Activated CD8-positive, alpha-beta T cell treated with anti-CD3 and anti-CD28 coated beads, Interleukin-2, amount 10 ng/mL, durations not matched to agents 7 days and 5 days (primary cell): ENCODE results near the gene CPNE5. TPM values are rescaled to one million over a fixed set of nuclear protein-coding genes. Genes with fewer than 3 reads are reported as not detected.

Experiments
- ATAC-seq: fragments of 150-1000 bp; cut with Tn5 transposase; one replicate; pipeline ENCODE4 v1.10.0; 2021; ENCODE audit warnings: moderate library complexity
- CTCF ChIA-PET: fragments of 350-600 bp; sonication (Branson Sonifier 250); formaldehyde crosslinking; loops from one replicate; lab custom pipeline; 2021; ENCODE audit warnings: antibody characterized with exemption; lab: Charles Lee
- POLR2A ChIA-PET: fragments of 350-600 bp; sonication (Branson Sonifier 250); formaldehyde crosslinking; loops from one replicate; lab custom pipeline; 2021; ENCODE audit warnings: antibody characterized with exemption; lab: Charles Lee
- DNase-seq: peaks from one replicate; pipeline ENCODE4 v3.0.0-alpha.2; 2020
- H3K27ac Mint-ChIP-seq: one replicate; pipeline ENCODE4 v1.8.0; 2021; ENCODE audit warnings: mild to moderate bottlenecking, mixed read lengths
- H3K27me3 Mint-ChIP-seq: one replicate; pipeline ENCODE4 v1.8.0; 2021; ENCODE audit warnings: low read depth, mixed read lengths
- H3K36me3 Mint-ChIP-seq: one replicate; pipeline ENCODE4 v1.8.0; 2021; ENCODE audit warnings: low read depth, mixed read lengths
- H3K4me1 Mint-ChIP-seq: one replicate; pipeline ENCODE4 v1.8.0; 2021; ENCODE audit warnings: low read depth, mixed read lengths
- H3K4me3 Mint-ChIP-seq: one replicate; pipeline ENCODE4 v1.8.0; 2021; ENCODE audit warnings: mild to moderate bottlenecking, mixed read lengths
- H3K9me3 Mint-ChIP-seq: one replicate; pipeline ENCODE4 v1.8.0; 2022; ENCODE audit warnings: mixed read lengths; ENCODE audit not compliant: insufficient read depth
- total RNA-seq, 2 experiments: library from RNA; stranded (reverse); gene quantifications; one replicate each; pipeline ENCODE4 v1.2.3, GENCODE V29; 2021

Gene CPNE5
- total RNA-seq, 2 experiments from 2014 or later = 1.4 to 1.7 TPM

GRCh38 chr6:36691612-36692011 lies 147.6 kb downstream of the CPNE5 start:
- H3K36me3 Mint-ChIP-seq = peaks cover 10% of the 10 kb centered on the region
- no peak overlapping the region for H3K4me3 Mint-ChIP-seq
- no peaks in the 10 kb centered on the region for H3K9me3 Mint-ChIP-seq
- no peaks in the 10 kb centered on the region for H3K27me3 Mint-ChIP-seq
- DNase-seq = no peak
- POLR2A ChIA-PET = no interaction called here
- peaks cover 41% of the 10 kb centered on the region for H3K4me1 Mint-ChIP-seq
- peak overlapping the region; percentile 86 for H3K27ac Mint-ChIP-seq
- CTCF ChIA-PET = interaction anchor here (1.5 to 4.5 kb wide), 2 partner anchors 12 to 67 kb away, joined by 3 to 40 read pairs; partner anchors contain the start of gene CDKN1A
- ATAC-seq = no peak

GRCh38 chr6:36691011-36691410 lies 148.2 kb downstream of the CPNE5 start:
- H3K36me3 Mint-ChIP-seq = peaks cover 16% of the 10 kb centered on the region
- H3K27ac Mint-ChIP-seq = no peak overlapping the region
- no peaks in the 10 kb centered on the region for H3K9me3 Mint-ChIP-seq
- ATAC-seq (no peak), DNase-seq (no peak)
- POLR2A ChIA-PET = interaction anchor here (0.6 kb wide), 1 partner anchor 8 kb away, joined by 4 read pairs; no protein-coding TSS in a partner anchor
- no peaks in the 10 kb centered on the region for H3K27me3 Mint-ChIP-seq
- H3K4me1 Mint-ChIP-seq = peaks cover 39% of the 10 kb centered on the region
- CTCF ChIA-PET = interaction anchor here (0.9 to 4.5 kb wide), 6 partner anchors 9 to 75 kb away, joined by 3 to 40 read pairs (median 4); partner anchors contain the start of gene CDKN1A
- no peak overlapping the region for H3K4me3 Mint-ChIP-seq

Other genes with a start within 250 kb of the CPNE5 start
- gene SRSF3, start 245.1 kb downstream of the CPNE5 start, total RNA-seq = 100 to 1,000 TPM; 482 to 509 TPM
- 10 to 100 TPM; 43.4 to 44.2 TPM for gene CDKN1A, start 160.7 kb downstream of the CPNE5 start, total RNA-seq
- gene RAB44, start 141.6 kb downstream of the CPNE5 start, total RNA-seq = not detected
- gene PPIL1, start 35.4 kb upstream of the CPNE5 start, total RNA-seq = 10 to 100 TPM; 32.6 to 33.5 TPM
- 10 to 100 TPM; 40.0 to 41.1 TPM for gene C6orf89, start 46.5 kb upstream of the CPNE5 start, total RNA-seq
- under 1 TPM in 1 of 2 experiments, not detected in 1; 0.63 TPM for gene PI16, start 115.3 kb upstream of the CPNE5 start, total RNA-seq
- 100 to 1,000 TPM; 117 to 122 TPM for gene MTCH1, start 146.8 kb upstream of the CPNE5 start, total RNA-seq
- 10 to 100 TPM; 10.1 to 12.1 TPM for gene FGD2, start 166.2 kb upstream of the CPNE5 start, total RNA-seq